Inferior parietal cortex (tissue), 1 donor: ENCODE measurements around the gene MEGF10.
A peak's percentile ranks its signal among the peaks of the same experiment; 100 is the strongest.

Experiments
- DNase-seq: peaks from one replicate; pipeline ENCODE4 v3.0.0-alpha.2; 2016; ENCODE audit errors: extremely low spot score

Gene MEGF10

GRCh38 chr5:127440831-127441230, 150.2 kb downstream of the MEGF10 start:
- no peak for DNase-seq

DNA sequence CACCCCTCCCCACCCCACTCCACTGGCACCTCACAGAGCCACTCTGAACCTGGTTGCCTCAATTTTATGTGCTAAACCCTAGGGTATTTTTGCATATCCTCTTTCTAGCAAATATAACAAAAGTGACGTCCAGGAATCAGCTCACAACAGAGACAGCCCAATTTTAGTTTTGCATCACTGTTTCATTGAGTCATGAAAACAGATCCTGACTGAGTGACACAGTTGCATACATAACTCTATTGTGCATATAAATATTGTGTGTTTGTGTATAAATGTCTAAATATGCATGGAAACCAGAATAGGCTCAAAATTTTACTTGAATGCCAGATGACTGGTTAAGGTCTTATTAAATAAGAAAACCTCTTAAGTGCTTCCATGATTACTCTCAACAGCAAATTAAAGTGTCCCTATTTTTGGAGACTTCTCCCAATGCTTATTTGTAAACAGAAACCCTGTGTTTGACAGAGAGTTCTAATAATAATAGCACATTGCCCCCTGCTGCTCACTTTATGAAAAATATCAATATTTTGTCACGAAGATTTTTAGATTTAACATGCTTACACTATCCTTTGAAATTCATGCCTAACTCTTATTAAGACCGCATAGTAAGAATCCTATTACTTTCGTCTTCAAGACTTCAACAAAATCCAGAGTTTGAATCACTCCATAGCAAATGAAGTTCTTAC, 151.3 kb downstream of the MEGF10 start:
- DNase-seq, result peak; percentile 73

GRCh38 chr5:127444171-127444570, 153.6 kb downstream of the MEGF10 start:
- DNase-seq, result no peak

DNA sequence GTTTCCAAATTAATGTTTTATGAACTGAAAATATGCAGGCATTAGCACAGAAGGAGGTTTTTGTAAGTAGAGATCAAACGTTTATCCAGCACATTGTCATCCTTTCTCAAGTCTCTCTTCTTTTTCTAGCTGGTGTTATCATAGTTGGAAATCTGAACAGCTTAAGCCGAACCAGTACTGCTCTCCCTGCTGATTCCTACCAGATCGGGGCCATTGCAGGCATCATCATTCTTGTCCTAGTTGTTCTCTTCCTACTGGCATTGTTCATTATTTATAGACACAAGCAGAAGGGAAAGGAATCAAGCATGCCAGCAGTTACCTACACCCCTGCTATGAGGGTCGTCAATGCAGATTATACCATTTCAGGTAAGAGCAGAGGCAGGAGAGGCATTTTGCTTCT, 154.7 kb downstream of the MEGF10 start:
- DNase-seq, result no peak

- DNase-seq, result no peak
Measured at GRCh38 chr5:127446626-127447025, 156.0 kb downstream of the MEGF10 start.

GRCh38 chr5:127447827-127448226, 157.2 kb downstream of the MEGF10 start:
- DNase-seq, result no peak

GRCh38 chr5:127450046-127450445, 159.4 kb downstream of the MEGF10 start:
- DNase-seq, result no peak

GRCh38 chr5:127451096-127451495, 160.5 kb downstream of the MEGF10 start:
- no peak for DNase-seq

DNA sequence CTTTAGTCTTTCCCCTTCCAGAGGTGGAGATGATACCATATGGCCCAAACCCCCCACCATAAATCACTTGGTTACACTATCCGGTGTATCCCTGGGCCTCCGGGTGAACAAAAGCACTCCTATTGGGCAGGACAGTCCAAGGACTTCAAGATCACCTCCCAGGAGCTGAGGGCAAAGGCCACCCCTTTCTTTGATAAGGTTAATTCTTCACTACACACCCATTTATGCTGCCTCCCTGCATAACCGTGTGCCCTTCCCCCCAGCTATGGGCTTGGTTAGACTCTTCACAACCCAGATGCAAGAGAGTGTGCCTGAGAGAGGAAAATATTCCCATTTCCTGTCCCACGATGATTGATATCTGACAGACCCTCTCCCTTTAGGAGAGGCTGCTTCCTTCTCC, 162.0 kb downstream of the MEGF10 start:
- no peak for DNase-seq

DNA sequence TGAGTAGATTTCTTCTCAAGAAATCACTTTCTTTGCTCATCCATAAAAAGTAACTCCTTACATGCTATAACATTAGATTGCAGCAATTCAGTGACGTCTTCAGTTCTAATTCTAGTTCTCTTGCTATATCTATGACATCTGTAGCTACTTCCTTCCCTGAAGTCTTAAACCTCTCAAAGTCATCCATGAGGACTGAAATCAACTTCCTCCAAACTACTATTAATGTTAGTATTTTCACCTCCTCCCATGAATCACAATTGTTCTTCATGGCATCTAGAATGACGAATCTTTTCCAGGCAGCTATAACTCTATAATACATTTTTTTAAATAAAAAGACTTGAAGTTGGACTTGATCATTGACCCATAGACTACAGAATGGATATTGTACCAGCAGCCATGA, 180.6 kb downstream of the MEGF10 start:
- DNase-seq, result no peak

GRCh38 chr5:127472700-127473099, 182.1 kb downstream of the MEGF10 start:
- DNase-seq, result no peak

DNA sequence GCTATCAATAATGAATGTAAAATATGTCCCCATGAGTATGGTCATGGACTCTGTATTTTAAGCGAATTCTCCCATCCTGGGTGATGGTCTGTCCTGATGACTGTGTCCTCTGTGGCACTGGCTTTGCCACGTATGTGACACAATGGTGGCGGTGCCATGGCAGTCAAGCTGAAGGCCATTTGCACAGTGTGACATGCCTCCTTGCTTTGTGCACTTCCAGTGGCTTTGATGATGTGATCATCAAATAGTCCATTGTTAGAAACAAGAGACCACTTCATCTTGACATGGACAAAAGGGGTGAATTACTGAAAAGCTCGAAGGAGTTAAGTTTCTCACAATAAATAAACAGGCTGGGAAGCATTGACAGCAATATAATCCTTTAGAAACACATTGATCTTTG, 195.9 kb downstream of the MEGF10 start:
- peak; percentile 26 for DNase-seq

DNA sequence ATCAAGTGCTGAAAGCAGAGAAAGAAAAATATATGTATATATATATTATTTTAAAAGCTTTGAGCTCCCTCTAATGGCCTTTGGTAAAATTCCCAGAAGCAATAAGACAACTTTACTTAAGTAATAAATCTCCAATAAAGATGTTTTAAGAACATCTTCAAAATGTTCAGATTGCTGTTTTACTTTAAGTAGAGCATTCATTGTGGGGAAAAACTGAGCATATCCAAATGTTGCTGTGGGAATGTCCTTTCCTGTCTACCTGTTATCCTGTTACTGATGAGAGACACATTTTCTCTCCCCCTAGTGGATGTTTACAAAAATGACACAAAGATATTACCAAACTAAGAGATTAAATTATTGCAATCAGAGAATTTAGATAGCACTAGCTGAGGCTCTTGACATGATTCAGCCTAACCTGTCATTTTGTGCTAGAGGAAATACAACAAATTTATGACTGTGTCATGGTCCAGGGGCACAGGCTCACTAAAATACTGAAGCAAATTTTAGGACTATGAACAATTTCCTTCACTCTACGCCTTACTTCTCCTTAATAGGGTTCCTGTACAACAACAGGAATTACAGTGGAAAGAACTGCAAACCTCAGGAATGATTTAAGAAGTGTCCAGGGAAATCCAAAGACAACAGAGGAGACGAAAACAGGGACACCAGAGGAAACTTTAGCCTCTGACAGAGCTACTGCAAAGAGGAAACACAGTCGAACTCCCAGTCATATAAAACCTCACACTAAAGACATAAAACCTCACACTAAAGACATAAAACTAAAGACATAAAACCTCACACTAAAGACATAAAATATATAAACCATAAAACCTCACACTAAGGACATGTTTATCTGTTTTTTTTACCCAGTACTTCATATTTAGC, 202.5 kb downstream of the MEGF10 start:
- peak; percentile 85 for DNase-seq

GRCh38 chr5:127498548-127498947, 208.0 kb downstream of the MEGF10 start:
- no peak for DNase-seq

DNA sequence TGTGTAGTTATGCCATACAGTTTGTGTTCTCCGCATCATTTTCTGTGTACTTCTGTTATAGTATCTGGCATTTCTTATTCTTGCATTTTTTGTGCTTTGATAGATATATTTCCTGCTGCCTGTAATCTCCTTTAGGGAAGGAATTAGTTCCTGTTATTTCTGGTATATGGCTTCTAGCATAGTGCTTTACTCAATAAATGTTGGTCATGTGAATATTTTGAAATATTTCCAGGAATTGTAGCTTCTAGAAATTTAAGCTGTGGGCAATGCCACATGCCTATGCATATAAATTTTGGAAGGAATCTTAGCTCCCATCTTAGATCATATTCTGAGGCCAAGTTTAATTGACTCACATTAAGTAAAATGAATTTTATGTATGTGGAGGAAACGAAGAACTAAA, 215.3 kb downstream of the MEGF10 start:
- DNase-seq, result no peak

- DNase-seq, result no peak
Measured at GRCh38 chr5:127506616-127507015, 216.0 kb downstream of the MEGF10 start.

GRCh38 chr5:127508644-127509373, 218.2 kb downstream of the MEGF10 start:
- no peak for DNase-seq
